ENCODE measurements around the gene RBMX2.
"Not testable (repeated sequence)": the region's sequence is repeated elsewhere in the genome, so short reads cannot be mapped to it uniquely, and the experiment has no call there.

The RBMX2 gene
- total RNA-seq: 28.4 to 38.8 reads per million in 2 experiments

GRCh38 chrX:130401415-130402207 lies at the start of gene RBMX2:
Gene RBMX2, plus strand, starts transcription at chrX:130401987. Its CDS starts 46 bp downstream, at chrX:130402033.
- DNase-seq (ENCODE audit: low read depth): peak; percentile 52

- DNase-seq (ENCODE audit: low read depth): not testable (repeated sequence)
Observed at GRCh38 chrX:130352050-130352449, 49.7 kb upstream of the RBMX2 start.

- no peak for DNase-seq (ENCODE audit: low read depth)
Observed at GRCh38 chrX:130376077-130376476, 25.7 kb upstream of the RBMX2 start.

GRCh38 chrX:130378024-130378669 lies 23.6 kb upstream of the RBMX2 start:
- DNase-seq (ENCODE audit: low read depth): no peak

GRCh38 chrX:130385520-130385919 lies 16.3 kb upstream of the RBMX2 start, which contains the start of gene GPR119:
Gene GPR119, minus strand, starts transcription at chrX:130385674. Its CDS starts 227 bp downstream, at chrX:130385447.
- DNase-seq (ENCODE audit: low read depth): no peak

- no peak for DNase-seq (ENCODE audit: low read depth)
Observed at GRCh38 chrX:130386408-130386808, 15.4 kb upstream of the RBMX2 start.

- DNase-seq (ENCODE audit: low read depth): no peak
Observed at GRCh38 chrX:130393451-130394074, 8.2 kb upstream of the RBMX2 start.

GRCh38 chrX:130395341-130395740 lies 6.4 kb upstream of the RBMX2 start:
- DNase-seq (ENCODE audit: low read depth): no peak

GRCh38 chrX:130402208-130402684 lies 459 bp downstream of the RBMX2 start:
- no peak for DNase-seq (ENCODE audit: low read depth)

GRCh38 chrX:130413415-130413814 lies 11.6 kb downstream of the RBMX2 start:
- DNase-seq (ENCODE audit: low read depth): no peak

GRCh38 chrX:130414800-130415199 lies 13.0 kb downstream of the RBMX2 start:
- DNase-seq (ENCODE audit: low read depth): no peak

GRCh38 chrX:130415201-130415600 lies 13.4 kb downstream of the RBMX2 start:
- DNase-seq (ENCODE audit: low read depth): no peak

GRCh38 chrX:130416785-130417184 lies 15.0 kb downstream of the RBMX2 start:
- DNase-seq (ENCODE audit: low read depth): no peak

GRCh38 chrX:130418066-130418465 lies 16.3 kb downstream of the RBMX2 start:
- DNase-seq (ENCODE audit: low read depth): no peak

- DNase-seq (ENCODE audit: low read depth): no peak
Observed at GRCh38 chrX:130418740-130419139, 17.0 kb downstream of the RBMX2 start.

GRCh38 chrX:130419263-130419662 lies 17.5 kb downstream of the RBMX2 start:
- no peak for DNase-seq (ENCODE audit: low read depth)

GRCh38 chrX:130426531-130426930 lies 24.7 kb downstream of the RBMX2 start:
- DNase-seq (ENCODE audit: low read depth): no peak

GRCh38 chrX:130429236-130429635 lies 27.4 kb downstream of the RBMX2 start:
- not testable (repeated sequence) for DNase-seq (ENCODE audit: low read depth)

- no peak for DNase-seq (ENCODE audit: low read depth)
Observed at GRCh38 chrX:130435937-130436336, 34.1 kb downstream of the RBMX2 start.

- not testable (repeated sequence) for DNase-seq (ENCODE audit: low read depth)
Observed at GRCh38 chrX:130437996-130438395, 36.2 kb downstream of the RBMX2 start.

GRCh38 chrX:130443875-130444274 lies 42.1 kb downstream of the RBMX2 start:
- DNase-seq (ENCODE audit: low read depth): no peak

GRCh38 chrX:130444641-130445336 lies 43.0 kb downstream of the RBMX2 start:
- no peak for DNase-seq (ENCODE audit: low read depth)

Measured in T follicular helper cell (primary cell).